Mammary epithelial cell (primary cell): Measurements from ENCODE around the gene RAI14.

Source experiments
- CTCF ChIP-seq, 2 donors: IDR thresholded peaks in 1 of 2; conservative IDR thresholded peaks in 1 of 2; 2 replicates each; pipeline ENCODE4 v1.5.1; 2011 to 2012; ENCODE audit warnings: inconsistent platforms in 2 of 2, low read length in 2 of 2, mild to moderate bottlenecking in 2 of 2, control low read depth in 1 of 2, low read depth in 1 of 2; ENCODE audit not compliant: insufficient read depth in 1 of 2; ENCODE audit errors: extremely low read depth in 1 of 2
- EZH2 ChIP-seq: IDR thresholded peaks from 2 replicates; pipeline ENCODE4 v1.6.1; 2012; ENCODE audit warnings: low read length, inconsistent platforms, borderline replicate concordance

- no peak for TF ChIP-seq CTCF (conservative IDR thresholded peaks at IDR 0.05 in 1 of 2, IDR thresholded peaks at IDR 0.05 in 1 of 2; ENCODE audit: extremely low read depth in 1 of 2, insufficient read depth in 1 of 2, low read depth in 1 of 2, low read length in 2 of 2)
- TF ChIP-seq EZH2 = no peak
Measured at GRCh38 chr5:34833976-34834793, 178.1 kb downstream of the RAI14 start.
